ENCODE measurements around the gene KLHL5.

KLHL5 gene

GRCh38 chr4:39044364-39044955, 17.6 kb upstream of the KLHL5 start:
- peak; percentile 59 for DNase-seq

- DNase-seq, result no peak
These were observed 16.8 kb upstream of the KLHL5 start for GRCh38 chr4:39044956-39045826.

GRCh38 chr4:39045827-39046221, 16.2 kb upstream of the KLHL5 start:
- no peak for DNase-seq

- DNase-seq, result no peak
These were observed 15.8 kb upstream of the KLHL5 start for GRCh38 chr4:39046249-39046648.

- DNase-seq, result no peak
These were observed 14.4 kb upstream of the KLHL5 start for GRCh38 chr4:39047681-39048080.

GRCh38 chr4:39048311-39048710, 13.7 kb upstream of the KLHL5 start:
- DNase-seq, result no peak

- no peak for DNase-seq
These were observed 11.4 kb upstream of the KLHL5 start for GRCh38 chr4:39050590-39050989.

- DNase-seq, result no peak
These were observed 10.5 kb upstream of the KLHL5 start for GRCh38 chr4:39051492-39051891.

GRCh38 chr4:39053983-39054382, 8.0 kb upstream of the KLHL5 start:
- DNase-seq, result no peak

- DNase-seq, result peak; percentile 16
These were observed 7.5 kb upstream of the KLHL5 start for GRCh38 chr4:39054497-39054896.

- DNase-seq, result no peak
These were observed 6.0 kb upstream of the KLHL5 start for GRCh38 chr4:39056023-39056422.

- DNase-seq, result no peak
These were observed 575 bp upstream of the KLHL5 start for GRCh38 chr4:39061457-39061856.

GRCh38 chr4:39062770-39063097, 702 bp downstream of the KLHL5 start:
- no peak for DNase-seq

- no peak for DNase-seq
These were observed 1.4 kb downstream of the KLHL5 start for GRCh38 chr4:39063430-39063829.

- DNase-seq, result no peak
These were observed 4.3 kb downstream of the KLHL5 start for GRCh38 chr4:39066371-39066770.

GRCh38 chr4:39067031-39067430, 5.0 kb downstream of the KLHL5 start:
- no peak for DNase-seq

- no peak for DNase-seq
These were observed 5.4 kb downstream of the KLHL5 start for GRCh38 chr4:39067451-39067850.

- DNase-seq, result no peak
These were observed 6.9 kb downstream of the KLHL5 start for GRCh38 chr4:39068907-39069306.

- no peak for DNase-seq
These were observed 16.8 kb downstream of the KLHL5 start for GRCh38 chr4:39078829-39079228.

- no peak for DNase-seq
These were observed 21.1 kb downstream of the KLHL5 start for GRCh38 chr4:39083164-39083563.

GRCh38 chr4:39085891-39086290, 23.9 kb downstream of the KLHL5 start:
- no peak for DNase-seq

GRCh38 chr4:39096847-39097246, 34.8 kb downstream of the KLHL5 start:
- DNase-seq, result no peak

GRCh38 chr4:39097290-39097689, 35.3 kb downstream of the KLHL5 start:
- DNase-seq, result no peak

GRCh38 chr4:39102297-39102696, 40.3 kb downstream of the KLHL5 start:
- DNase-seq, result no peak

- no peak for DNase-seq
These were observed 41.3 kb downstream of the KLHL5 start for GRCh38 chr4:39103291-39103690.
